GM19193 (cell line): Measurements from ENCODE around the gene WDR6.

Experiments used
- POLR2A ChIP-seq: IDR thresholded peaks from 4 replicates; pipeline ENCODE4 v1.6.1; 2011; ENCODE audit not compliant: insufficient read depth, insufficient read length; ENCODE audit errors: extremely low read depth

WDR6 gene

GRCh38 chr3:49026536-49026935 is 19.3 kb downstream of the WDR6 start:
- TF ChIP-seq POLR2A, result peak; percentile 26

GRCh38 chr3:49027634-49028033 is 20.4 kb downstream of the WDR6 start:
- peak; percentile 19 for TF ChIP-seq POLR2A

GRCh38 chr3:49028298-49028672 is 21.1 kb downstream of the WDR6 start:
- TF ChIP-seq POLR2A, result no peak

GRCh38 chr3:49028673-49029562 is 21.7 kb downstream of the WDR6 start, which contains the start of gene IMPDH2:
Gene IMPDH2, minus strand, starts transcription at chr3:49029398. Its CDS starts 48 bp downstream, at chr3:49029350.
- TF ChIP-seq POLR2A, result peak; percentile 99

- TF ChIP-seq POLR2A, result no peak
Measured at GRCh38 chr3:49029563-49029884, 22.3 kb downstream of the WDR6 start.

- TF ChIP-seq POLR2A, result no peak
Measured at GRCh38 chr3:49030321-49030720, 23.1 kb downstream of the WDR6 start.

GRCh38 chr3:49032646-49033304 is 25.6 kb downstream of the WDR6 start:
- TF ChIP-seq POLR2A, result no peak

GRCh38 chr3:49034650-49035049 is 27.5 kb downstream of the WDR6 start:
- TF ChIP-seq POLR2A, result no peak

GRCh38 chr3:49035281-49035680 is 28.1 kb downstream of the WDR6 start:
- TF ChIP-seq POLR2A, result no peak

GRCh38 chr3:49053543-49053942 is 46.4 kb downstream of the WDR6 start:
- no peak for TF ChIP-seq POLR2A

- TF ChIP-seq POLR2A, result no peak
Measured at GRCh38 chr3:49054344-49054862, 47.2 kb downstream of the WDR6 start.

- TF ChIP-seq POLR2A, result no peak
Measured at GRCh38 chr3:49057268-49057667, 50.1 kb downstream of the WDR6 start.

- TF ChIP-seq POLR2A, result no peak
Measured at GRCh38 chr3:49058011-49058410, 50.8 kb downstream of the WDR6 start.
